Inflammatory macrophage treated with lipopolysaccharide for 1 hour (primary cell): ENCODE data around the gene CFAP210.
"Not testable (repeated sequence)": the region's sequence is repeated elsewhere in the genome, so short reads cannot be mapped to it uniquely, and the experiment has no call there.

Experiments
- DNase-seq, 2 donors: peaks; one replicate each; pipeline ENCODE4 v3.0.0-alpha.2; 2020 to 2022

Gene CFAP210

GRCh38 chr2:169615982-169616381, 78.2 kb downstream of the CFAP210 start:
- DNase-seq: not testable (repeated sequence)

- DNase-seq: no peak
Measured at GRCh38 chr2:169613876-169614275, 80.3 kb downstream of the CFAP210 start.

- no peak for DNase-seq
Measured at GRCh38 chr2:169609264-169609663, 84.9 kb downstream of the CFAP210 start.

DNA sequence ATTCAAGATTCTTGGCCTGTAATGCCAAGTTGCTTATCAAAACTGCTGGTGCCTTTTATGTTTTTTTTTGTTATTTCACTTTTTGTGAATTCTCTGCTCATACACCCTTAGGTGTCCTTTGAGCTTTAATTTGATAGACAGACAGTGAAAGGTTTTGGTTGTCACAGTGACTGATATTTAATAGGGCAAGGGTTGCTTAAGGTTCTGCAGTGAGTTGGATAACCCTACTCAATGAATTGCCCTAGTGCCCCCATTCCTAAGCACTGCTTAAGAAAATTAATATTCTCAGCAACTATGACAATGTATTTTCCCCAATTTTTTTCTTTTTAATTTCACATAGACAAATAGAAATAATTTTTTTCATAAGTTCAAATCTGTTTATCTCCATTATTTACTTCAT, 94.6 kb downstream of the CFAP210 start:
- no peak for DNase-seq

DNA sequence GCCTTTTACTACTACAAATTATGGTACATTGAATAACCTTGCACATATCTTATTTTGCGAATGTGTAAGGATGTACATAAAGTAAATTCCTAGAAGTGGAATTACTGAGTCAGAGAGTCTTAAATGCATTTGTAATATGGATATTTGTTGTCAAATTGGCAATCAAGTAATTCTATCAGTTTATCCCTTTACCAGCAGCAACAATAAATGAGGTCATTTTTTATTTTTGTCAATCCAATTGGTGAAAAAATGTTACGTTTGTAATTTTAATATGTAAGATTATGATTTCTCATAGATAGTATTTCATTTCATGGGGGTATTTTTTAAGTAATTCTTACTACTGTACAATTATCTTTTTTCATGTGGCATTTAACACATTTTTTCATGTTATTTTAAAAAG, 95.2 kb downstream of the CFAP210 start:
- DNase-seq: no peak

DNA sequence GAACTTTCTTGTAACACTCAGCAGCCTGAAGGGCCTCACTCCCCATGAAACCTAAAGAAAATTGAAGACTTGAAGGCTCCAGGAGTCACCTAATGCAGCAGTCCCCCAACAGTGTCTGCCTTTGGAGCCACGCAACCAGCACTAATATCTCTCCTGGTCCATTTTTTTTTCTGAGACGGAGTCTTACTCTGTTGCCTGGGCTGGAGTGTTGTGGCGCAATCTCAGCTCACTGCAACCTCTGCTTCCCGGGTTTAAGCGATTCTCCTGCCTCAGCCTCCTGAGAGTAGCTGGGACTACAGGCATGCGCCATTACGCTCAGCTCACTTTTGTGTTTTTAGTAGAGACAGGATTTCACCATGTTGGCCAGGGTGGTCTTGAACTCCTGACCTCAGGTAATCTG, 97.7 kb downstream of the CFAP210 start:
- DNase-seq: not testable (repeated sequence)
